Measurements from ENCODE around the gene CTSK.
"Not testable (repeated sequence)": the region's sequence is repeated elsewhere in the genome, so short reads cannot be mapped to it uniquely, and the experiment has no call there.

DNA sequence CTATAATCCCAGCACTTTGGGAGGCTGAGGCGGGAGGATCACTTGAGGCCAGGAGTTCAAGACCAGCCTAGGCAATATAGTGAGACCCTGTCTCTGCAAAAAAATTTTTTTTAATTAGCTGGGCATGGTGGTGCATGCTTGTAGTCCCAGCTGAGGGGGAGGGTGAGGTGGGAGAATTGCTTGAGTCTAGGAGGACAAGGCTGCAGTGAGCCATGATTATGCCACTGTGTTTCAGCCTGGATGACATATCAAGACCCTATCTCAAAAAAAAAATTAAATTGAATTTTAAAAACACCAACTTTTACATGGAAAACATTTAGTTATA, 42.1 kb downstream of the CTSK start:
- TF ChIP-seq, protein P1, sequence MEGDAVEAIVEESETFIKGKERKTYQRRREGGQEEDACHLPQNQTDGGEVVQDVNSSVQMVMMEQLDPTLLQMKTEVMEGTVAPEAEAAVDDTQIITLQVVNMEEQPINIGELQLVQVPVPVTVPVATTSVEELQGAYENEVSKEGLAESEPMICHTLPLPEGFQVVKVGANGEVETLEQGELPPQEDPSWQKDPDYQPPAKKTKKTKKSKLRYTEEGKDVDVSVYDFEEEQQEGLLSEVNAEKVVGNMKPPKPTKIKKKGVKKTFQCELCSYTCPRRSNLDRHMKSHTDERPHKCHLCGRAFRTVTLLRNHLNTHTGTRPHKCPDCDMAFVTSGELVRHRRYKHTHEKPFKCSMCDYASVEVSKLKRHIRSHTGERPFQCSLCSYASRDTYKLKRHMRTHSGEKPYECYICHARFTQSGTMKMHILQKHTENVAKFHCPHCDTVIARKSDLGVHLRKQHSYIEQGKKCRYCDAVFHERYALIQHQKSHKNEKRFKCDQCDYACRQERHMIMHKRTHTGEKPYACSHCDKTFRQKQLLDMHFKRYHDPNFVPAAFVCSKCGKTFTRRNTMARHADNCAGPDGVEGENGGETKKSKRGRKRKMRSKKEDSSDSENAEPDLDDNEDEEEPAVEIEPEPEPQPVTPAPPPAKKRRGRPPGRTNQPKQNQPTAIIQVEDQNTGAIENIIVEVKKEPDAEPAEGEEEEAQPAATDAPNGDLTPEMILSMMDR (IDR thresholded peaks at IDR 0.05), result not testable (repeated sequence)
- TF ChIP-seq POLR2A (IDR thresholded peaks at IDR 0.05), result not testable (repeated sequence)

All from adrenal gland (tissue), 5 donors.